AG10803 (cell line): Measurements from ENCODE around the gene ANKS1A.
"Not testable (repeated sequence)": the region's sequence is repeated elsewhere in the genome, so short reads cannot be mapped to it uniquely, and the experiment has no call there.

Source experiments
- DNase-seq: peaks from one replicate; pipeline ENCODE4 v3.0.0; 2010; ENCODE audit warnings: low read depth
- H3K4me3 ChIP-seq: 2 replicates; pipeline ENCODE4 v1.5.1; 2011; ENCODE audit warnings: mild to moderate bottlenecking, low read length, control low read depth
- CTCF ChIP-seq: conservative IDR thresholded peaks from 2 replicates; pipeline ENCODE4 v1.5.1; 2011; ENCODE audit warnings: mild to moderate bottlenecking, low read length, control low read depth, inconsistent platforms

The ANKS1A gene

DNA sequence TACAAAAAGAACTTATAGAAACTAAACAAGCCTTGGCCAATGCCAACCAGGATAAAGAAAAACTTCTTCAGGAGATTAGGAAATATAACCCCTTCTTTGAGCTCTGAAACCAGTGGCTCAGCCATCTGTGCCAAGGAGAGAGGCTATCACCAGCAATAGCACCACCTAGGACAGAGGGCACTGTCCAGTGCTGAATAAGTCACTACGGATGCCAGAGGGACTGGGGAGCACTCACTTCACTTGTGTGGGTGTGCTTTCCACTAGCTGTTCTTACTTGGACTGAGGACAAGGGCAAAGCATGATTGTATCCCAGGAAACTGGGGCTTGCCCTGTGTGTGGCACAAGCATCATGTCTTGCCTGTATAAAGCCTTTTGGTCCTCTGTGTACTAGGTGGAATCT is 16.7 kb upstream of the ANKS1A start:
- no peak overlapping the region for H3K4me3 ChIP-seq
- DNase-seq: no peak
- TF ChIP-seq CTCF: no peak

- no peak for TF ChIP-seq CTCF
- no peak for DNase-seq
- H3K4me3 ChIP-seq: no peak overlapping the region
Measured at GRCh38 chr6:34875292-34876213, 13.5 kb upstream of the ANKS1A start.

- H3K4me3 ChIP-seq: no peak overlapping the region
- DNase-seq: no peak
- TF ChIP-seq CTCF: no peak
Measured at GRCh38 chr6:34876472-34876871, 12.6 kb upstream of the ANKS1A start.

- no peak overlapping the region for H3K4me3 ChIP-seq
- DNase-seq: no peak
- no peak for TF ChIP-seq CTCF
Measured at GRCh38 chr6:34877259-34877658, 11.8 kb upstream of the ANKS1A start.

- no peak overlapping the region for H3K4me3 ChIP-seq
- TF ChIP-seq CTCF: no peak
- no peak for DNase-seq
Measured at GRCh38 chr6:34877869-34878485, 11.1 kb upstream of the ANKS1A start.

GRCh38 chr6:34884073-34884472 is 5.0 kb upstream of the ANKS1A start:
- H3K4me3 ChIP-seq, DNase-seq: not testable (repeated sequence)

DNA sequence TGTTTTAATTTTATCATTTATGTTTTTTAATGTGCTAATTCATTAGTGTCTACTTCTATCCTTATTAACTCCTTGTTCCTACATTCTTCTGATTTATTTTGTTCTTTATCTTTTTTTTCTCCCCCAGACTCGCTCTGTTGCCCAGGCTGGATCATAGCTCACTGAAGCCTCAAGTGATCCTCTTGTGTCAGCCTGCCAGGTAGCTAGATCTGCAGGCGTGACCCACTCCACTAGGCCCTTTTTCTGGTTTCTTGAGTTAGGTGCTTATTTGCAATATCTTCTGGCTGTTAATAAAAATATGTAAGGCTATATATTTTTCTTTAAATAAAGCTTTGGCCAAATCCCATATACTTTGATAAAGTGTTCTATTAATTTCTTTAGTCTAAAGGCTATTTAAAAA is 4.1 kb upstream of the ANKS1A start:
- H3K4me3 ChIP-seq: no peak overlapping the region
- no peak for DNase-seq
- no peak for TF ChIP-seq CTCF

- not testable (repeated sequence) for H3K4me3 ChIP-seq
Measured at GRCh38 chr6:34885837-34886236, 3.2 kb upstream of the ANKS1A start.

More at GRCh38 chr6:34885837-34886236, 3.2 kb upstream of the ANKS1A start:
- not testable (repeated sequence) for DNase-seq
